CD14-positive monocyte (primary cell): ENCODE results near the gene TMEM151B. TPM values are rescaled to one million over a fixed set of nuclear protein-coding genes. Genes with fewer than 3 reads are reported as not detected.
A peak's percentile ranks its signal among the peaks of the same experiment; 100 is the strongest.

Source experiments
- DNase-seq, 3 donors: peaks; one replicate each; pipeline ENCODE4 v3.0.0-alpha.2; 2011 to 2022
- H2AFZ ChIP-seq: 2 replicates; pipeline ENCODE4 v1.6.0; 2012; ENCODE audit warnings: mild to moderate bottlenecking, low read depth, low read length, inconsistent platforms; ENCODE audit not compliant: insufficient read depth, poor library complexity, severe bottlenecking
- H3K27ac ChIP-seq, 2 donors: 1 replicate in 1 of 2; 2 replicates in 1 of 2; pipeline ENCODE4 v1.5.1; 2012 to 2013; ENCODE audit warnings: low read length in 2 of 2, control low read depth in 1 of 2, inconsistent platforms in 1 of 2, low read depth in 1 of 2, mild to moderate bottlenecking in 1 of 2
- H3K27me3 ChIP-seq, 2 donors: one replicate each; pipeline versions ENCODE4 v1.6.0 to v1.6.1; 2011 to 2013; ENCODE audit warnings: low read length in 2 of 2; ENCODE audit not compliant: control insufficient read depth in 2 of 2, insufficient read depth in 2 of 2
- H3K36me3 ChIP-seq, 2 donors: replicated peaks in 1 of 2; 1 replicate in 1 of 2; 2 replicates in 1 of 2; pipeline versions ENCODE4 v1.5.1 to v1.6.1; 2012 to 2013; ENCODE audit warnings: low read length in 2 of 2, control low read depth in 1 of 2, inconsistent platforms in 1 of 2, mild to moderate bottlenecking in 1 of 2; ENCODE audit not compliant: insufficient read depth in 2 of 2, control insufficient read depth in 1 of 2
- H3K4me1 ChIP-seq, 2 donors: 1 replicate in 1 of 2; 2 replicates in 1 of 2; pipeline versions ENCODE4 v1.5.1 to v1.6.1; 2012 to 2013; ENCODE audit warnings: low read length in 2 of 2, control low read depth in 1 of 2, inconsistent platforms in 1 of 2, mild to moderate bottlenecking in 1 of 2, moderate library complexity in 1 of 2; ENCODE audit not compliant: insufficient read depth in 2 of 2, control insufficient read depth in 1 of 2
- H3K4me2 ChIP-seq: replicated peaks from 2 replicates; pipeline ENCODE3; 2012; ENCODE audit warnings: low read length, moderate library complexity, mild to moderate bottlenecking; ENCODE audit not compliant: poor library complexity, severe bottlenecking; ENCODE audit errors: extremely low read depth
- H3K4me3 ChIP-seq, 3 experiments: fragments of 200-600 bp in 1 of 3; sonication (generic) in 1 of 3; replicated peaks in 1 of 3; 1 replicate in 2 of 3; 2 replicates in 1 of 3; pipeline ENCODE4 v1.5.1; 2011 to 2013; ENCODE audit warnings: low read length in 3 of 3, mild to moderate bottlenecking in 3 of 3, control low read depth in 2 of 3, low read depth in 2 of 3, inconsistent platforms in 1 of 3, moderate library complexity in 1 of 3
- H3K79me2 ChIP-seq: 2 replicates; pipeline ENCODE4 v1.6.0; 2012; ENCODE audit warnings: mild to moderate bottlenecking, control low read depth, inconsistent platforms, low read length, moderate library complexity; ENCODE audit not compliant: insufficient read depth
- H3K9ac ChIP-seq: 2 replicates; pipeline ENCODE4 v1.6.0; 2017; ENCODE audit warnings: low read length, mild to moderate bottlenecking; ENCODE audit not compliant: insufficient read depth, poor library complexity, severe bottlenecking
- H3K9me3 ChIP-seq, 2 donors: replicated peaks in 1 of 2; 1 replicate in 1 of 2; 2 replicates in 1 of 2; pipeline versions ENCODE4 v1.5.1 to v1.6.1; 2012 to 2013; ENCODE audit warnings: low read length in 2 of 2, control low read depth in 1 of 2; ENCODE audit not compliant: control insufficient read depth in 1 of 2, insufficient read depth in 1 of 2
- H4K20me1 ChIP-seq: 2 replicates; pipeline ENCODE4 v1.6.0; 2012; ENCODE audit warnings: mild to moderate bottlenecking, low read length, control low read depth, moderate library complexity; ENCODE audit not compliant: insufficient read depth
- H3K27ac Mint-ChIP-seq, 7 donors: one replicate each; pipeline ENCODE4 v1.8.0; 2020; ENCODE audit warnings: mild to moderate bottlenecking in 7 of 7, mixed read lengths in 7 of 7, moderate library complexity in 6 of 7, inconsistent platforms in 2 of 7
- H3K27me3 Mint-ChIP-seq, 3 donors: one replicate each; pipeline ENCODE4 v1.8.0; 2021 to 2022; ENCODE audit warnings: low read depth in 3 of 3, mild to moderate bottlenecking in 3 of 3, mixed read lengths in 3 of 3, moderate library complexity in 3 of 3, inconsistent platforms in 1 of 3
- H3K36me3 Mint-ChIP-seq, 2 donors: one replicate each; pipeline ENCODE4 v1.8.0; 2020; ENCODE audit warnings: mixed read lengths in 2 of 2, inconsistent platforms in 1 of 2, mild to moderate bottlenecking in 1 of 2
- H3K4me1 Mint-ChIP-seq: one replicate; pipeline ENCODE4 v1.8.0; 2020; ENCODE audit warnings: mild to moderate bottlenecking, mixed read lengths
- H3K4me3 Mint-ChIP-seq, 2 donors: one replicate each; pipeline ENCODE4 v1.8.0; 2020; ENCODE audit warnings: mild to moderate bottlenecking in 2 of 2, mixed read lengths in 2 of 2, moderate library complexity in 1 of 2
- H3K9me3 Mint-ChIP-seq, 7 donors: one replicate each; pipeline ENCODE4 v1.8.0; 2020 to 2022; ENCODE audit warnings: mixed read lengths in 7 of 7, mild to moderate bottlenecking in 6 of 7, moderate library complexity in 6 of 7, inconsistent platforms in 2 of 7
- CTCF ChIP-seq: fragments of 200-600 bp; IDR thresholded peaks from one replicate; pipeline ENCODE4 v1.8.0; 2022; ENCODE audit warnings: antibody characterized with exemption, mild to moderate bottlenecking
- WGBS: methylation state at CpG from one replicate; pipeline ENCODE4 v1.1.5; 2013; ENCODE audit warnings: missing lambda C conversion rate; ENCODE audit not compliant: insufficient coverage; 5-methylcytosine and 5-hydroxymethylcytosine counted together
- intact Hi-C, 2 donors: fragments of 100-400 bp; cut with micrococcal nuclease; formaldehyde crosslinking; loops; one replicate each; pipeline versions ENCODE4 v1.15.0 to v1.15.1; 2023
- polyA plus RNA-seq, 3 donors: library from polyadenylated mRNA; depleted of rRNA in 1 of 3; unstranded in 2 of 3; stranded (reverse) in 1 of 3; fragments of 300-500 nt in 2 of 3; fragments of >200 nt in 1 of 3; fragmentation: Illumina TruSeq in 2 of 3; gene quantifications; 1 replicate in 2 of 3; 2 replicates in 1 of 3; pipeline ENCODE4 v1.2.3, GENCODE V29; 2012 to 2021

TMEM151B gene
- polyA plus RNA-seq, 3 donors, result not detected

- peak overlapping the region in 1 of 3 experiments; percentile 99 for H3K4me3 ChIP-seq
- intact Hi-C loops, result loop anchor here (5.0 to 10.0 kb wide), 3 partner anchors 47 to 471 kb away; partner anchors contain the start of genes AARS2 (in 2 of the 2) and CDC5L (in 1 of the 2)
- peaks cover 47 to 58% of the 10 kb centered on the region in 2 donors for H3K4me1 ChIP-seq
- Mint-ChIP-seq H3K27ac (peak overlapping the region; percentile 82 to 100 (median 88)), H3K4me1 (peaks cover 58% of the 10 kb centered on the region), H3K4me3 (peak overlapping the region; percentile 3 to 99), H3K9me3 (peaks cover 0 to 6% (median 5%) of the 10 kb centered on the region in 7 donors), H3K36me3 (peaks cover 24 to 31% of the 10 kb centered on the region in 2 donors), H3K27me3 (peaks cover 20 to 28% (median 26%) of the 10 kb centered on the region in 3 donors)
- no peaks in the 10 kb centered on the region for H3K9me3 ChIP-seq
- WGBS, result 70% methylated on average over 11 of the region's 17 CpGs
- H3K79me2 ChIP-seq, result peaks cover 46% of the 10 kb centered on the region
- H2AFZ ChIP-seq, result no peak overlapping the region
- DNase-seq, result no peak
- peak overlapping the region; percentile 37 for H3K4me2 ChIP-seq
- no peak for TF ChIP-seq CTCF
- peak overlapping the region; percentile 54 to 55 for H3K27ac ChIP-seq
- H4K20me1 ChIP-seq, result peaks cover 45% of the 10 kb centered on the region
- H3K9ac ChIP-seq, result no peak overlapping the region
- peaks cover 16 to 24% of the 10 kb centered on the region in 2 donors for H3K27me3 ChIP-seq
- H3K36me3 ChIP-seq, result peaks cover 18 to 19% of the 10 kb centered on the region in 2 donors
Observed at GRCh38 chr6:44265722-44266233, 4.5 kb upstream of the TMEM151B start.

- H3K4me2 ChIP-seq, result no peak overlapping the region
- H3K9me3 ChIP-seq, result peaks cover 0 to 3% of the 10 kb centered on the region in 2 donors
- intact Hi-C loops, result loop anchor here (5.0 to 10.0 kb wide), 3 partner anchors 46 to 472 kb away; partner anchors contain the start of genes AARS2 (in 2 of the 2) and CDC5L (in 1 of the 2)
- peaks cover 44 to 52% of the 10 kb centered on the region in 2 donors for H3K4me1 ChIP-seq
- peaks cover 0 to 10% (median 5%) of the 10 kb centered on the region in 7 donors for H3K9me3 Mint-ChIP-seq
- H3K4me3 Mint-ChIP-seq, result peak overlapping the region; percentile 3 to 39
- no peak overlapping the region for H3K9ac ChIP-seq
- peaks cover 20 to 26% of the 10 kb centered on the region in 2 donors for H3K36me3 Mint-ChIP-seq
- 58% methylated on average over 3 of the region's 3 CpGs for WGBS
- TF ChIP-seq CTCF, result no peak
- H3K36me3 ChIP-seq, result peaks cover 12 to 13% of the 10 kb centered on the region in 2 donors
- H3K27me3 ChIP-seq, result peaks cover 20 to 28% of the 10 kb centered on the region in 2 donors
- H3K4me3 ChIP-seq, result no peak overlapping the region
- H4K20me1 ChIP-seq, result peaks cover 40% of the 10 kb centered on the region
- peaks cover 24 to 33% (median 30%) of the 10 kb centered on the region in 3 donors for H3K27me3 Mint-ChIP-seq
- no peak for DNase-seq
- H3K27ac Mint-ChIP-seq, result peak overlapping the region; percentile 82 to 100 (median 88)
- H3K79me2 ChIP-seq, result peaks cover 40% of the 10 kb centered on the region
- peaks cover 55% of the 10 kb centered on the region for H3K4me1 Mint-ChIP-seq
- H2AFZ ChIP-seq, result no peak overlapping the region
- H3K27ac ChIP-seq, result peak overlapping the region; percentile 54 to 55
Observed at GRCh38 chr6:44266347-44266746, 3.9 kb upstream of the TMEM151B start.
